Uterus (tissue), 2 donors: ENCODE measurements around the gene MAP3K8.
"Not testable (repeated sequence)": the region's sequence is repeated elsewhere in the genome, so short reads cannot be mapped to it uniquely, and the experiment has no call there.

Source experiments
- POLR2A ChIP-seq, 2 donors: fragments of 450-650 bp; IDR thresholded peaks; one replicate each; pipeline ENCODE4 v1.6.1; 2016; ENCODE audit warnings: antibody characterized with exemption in 2 of 2, mild to moderate bottlenecking in 1 of 2, moderate library complexity in 1 of 2
- TF ChIP-seq, protein P1 (sequence below), 4 experiments: fragments of 200-600 bp in 2 of 4; fragments of 450-650 bp in 2 of 4; sonication (generic) in 2 of 4; IDR thresholded peaks; one replicate each; pipeline ENCODE4 v1.5.1; 2016 to 2019; ENCODE audit warnings: antibody characterized with exemption in 4 of 4, mild to moderate bottlenecking in 2 of 4, moderate library complexity in 1 of 4

DNA sequence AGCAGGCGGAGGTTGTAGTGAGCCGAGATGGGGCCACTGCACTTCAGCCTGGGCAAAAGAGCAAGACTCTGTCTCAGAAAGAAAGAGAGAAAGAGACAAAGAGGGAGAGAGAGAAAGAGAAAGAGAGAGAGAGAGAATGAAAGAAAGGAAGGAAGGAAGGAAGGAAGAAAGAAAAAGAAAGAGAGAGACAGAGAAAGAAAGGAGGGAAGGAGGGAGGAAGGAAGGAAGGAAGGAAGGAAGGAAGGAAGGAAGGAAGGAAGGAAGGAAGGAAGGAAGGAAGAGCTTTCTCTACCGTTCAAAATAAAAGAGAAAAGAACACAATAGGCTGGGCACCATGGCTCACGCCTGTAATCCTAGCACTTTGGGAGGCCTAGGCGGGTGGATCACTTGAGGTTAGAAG is 41.5 kb downstream of the MAP3K8 start:
- TF ChIP-seq, protein P1, sequence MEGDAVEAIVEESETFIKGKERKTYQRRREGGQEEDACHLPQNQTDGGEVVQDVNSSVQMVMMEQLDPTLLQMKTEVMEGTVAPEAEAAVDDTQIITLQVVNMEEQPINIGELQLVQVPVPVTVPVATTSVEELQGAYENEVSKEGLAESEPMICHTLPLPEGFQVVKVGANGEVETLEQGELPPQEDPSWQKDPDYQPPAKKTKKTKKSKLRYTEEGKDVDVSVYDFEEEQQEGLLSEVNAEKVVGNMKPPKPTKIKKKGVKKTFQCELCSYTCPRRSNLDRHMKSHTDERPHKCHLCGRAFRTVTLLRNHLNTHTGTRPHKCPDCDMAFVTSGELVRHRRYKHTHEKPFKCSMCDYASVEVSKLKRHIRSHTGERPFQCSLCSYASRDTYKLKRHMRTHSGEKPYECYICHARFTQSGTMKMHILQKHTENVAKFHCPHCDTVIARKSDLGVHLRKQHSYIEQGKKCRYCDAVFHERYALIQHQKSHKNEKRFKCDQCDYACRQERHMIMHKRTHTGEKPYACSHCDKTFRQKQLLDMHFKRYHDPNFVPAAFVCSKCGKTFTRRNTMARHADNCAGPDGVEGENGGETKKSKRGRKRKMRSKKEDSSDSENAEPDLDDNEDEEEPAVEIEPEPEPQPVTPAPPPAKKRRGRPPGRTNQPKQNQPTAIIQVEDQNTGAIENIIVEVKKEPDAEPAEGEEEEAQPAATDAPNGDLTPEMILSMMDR (IDR thresholded peaks at IDR 0.05): not testable (repeated sequence)
- not testable (repeated sequence) for TF ChIP-seq POLR2A (IDR thresholded peaks at IDR 0.05)
